ENCODE data around the gene CDK6. TPM values are rescaled to one million over a fixed set of nuclear protein-coding genes. Genes with fewer than 3 reads are reported as not detected.

Gene CDK6
- total and polyA plus RNA-seq, 4 donors, result 3.3 to 35.0 (median 12.0) TPM

DNA sequence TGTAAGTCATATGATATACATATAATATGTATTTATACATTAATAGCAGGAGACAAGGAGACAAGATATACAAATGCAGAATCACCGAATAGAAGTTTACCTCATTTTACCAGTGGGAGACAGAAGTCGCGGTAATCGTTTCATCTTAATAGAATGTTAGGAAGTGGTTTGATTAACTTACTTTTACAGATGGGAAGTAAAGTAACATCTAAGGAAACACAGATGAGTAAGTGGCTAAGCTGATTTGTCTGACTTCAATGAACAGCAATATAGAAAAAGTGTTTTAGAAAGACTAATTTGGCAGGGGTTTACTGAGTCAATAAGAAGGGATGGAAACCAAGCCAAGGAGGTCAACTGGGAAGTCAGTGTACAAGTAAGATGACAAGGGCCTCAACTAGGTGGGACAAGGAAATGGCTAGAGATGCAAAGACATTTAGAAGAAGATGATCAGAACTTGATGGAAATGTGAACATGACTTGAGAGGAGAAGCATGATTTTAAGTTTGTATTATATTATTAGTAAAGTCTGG lies 210.0 kb downstream of the CDK6 start:
- no peaks in the 10 kb centered on the region for H3K9me3 ChIP-seq (ENCODE audit: control insufficient read depth in 4 of 4, low read length in 3 of 4)
- no peak overlapping the region for H3K9ac ChIP-seq (ENCODE audit: low read depth in 1 of 2, low read length in 2 of 2)
- no peak for DNase-seq (ENCODE audit: low spot score)
- no peak overlapping the region for H3K4me3 ChIP-seq (ENCODE audit: low read depth in 1 of 3, low read length in 3 of 3)
- peaks cover 0 to 2% (median 0%) of the 10 kb centered on the region in 4 donors for H3K36me3 ChIP-seq (ENCODE audit: control insufficient read depth in 4 of 4, insufficient read depth in 3 of 4, low read depth in 1 of 4, low read length in 3 of 4)
- H3K4me1 ChIP-seq (ENCODE audit: control insufficient read depth in 4 of 4, insufficient read depth in 4 of 4, low read length in 3 of 4), result peaks cover 0 to under 1% (median 0%) of the 10 kb centered on the region in 4 donors
- WGBS, result 89% methylated on average over 4 of the region's 4 CpGs
- H3K27me3 ChIP-seq (ENCODE audit: control insufficient read depth in 4 of 4, insufficient read depth in 4 of 4, low read length in 3 of 4), result no peaks in the 10 kb centered on the region
- no peak overlapping the region for H3K27ac ChIP-seq (ENCODE audit: low read depth in 1 of 2, low read length in 2 of 2)
- TF ChIP-seq, protein P1, sequence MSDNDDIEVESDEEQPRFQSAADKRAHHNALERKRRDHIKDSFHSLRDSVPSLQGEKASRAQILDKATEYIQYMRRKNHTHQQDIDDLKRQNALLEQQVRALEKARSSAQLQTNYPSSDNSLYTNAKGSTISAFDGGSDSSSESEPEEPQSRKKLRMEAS (IDR thresholded peaks at IDR 0.05), result no peak
- TF ChIP-seq, protein P2, sequence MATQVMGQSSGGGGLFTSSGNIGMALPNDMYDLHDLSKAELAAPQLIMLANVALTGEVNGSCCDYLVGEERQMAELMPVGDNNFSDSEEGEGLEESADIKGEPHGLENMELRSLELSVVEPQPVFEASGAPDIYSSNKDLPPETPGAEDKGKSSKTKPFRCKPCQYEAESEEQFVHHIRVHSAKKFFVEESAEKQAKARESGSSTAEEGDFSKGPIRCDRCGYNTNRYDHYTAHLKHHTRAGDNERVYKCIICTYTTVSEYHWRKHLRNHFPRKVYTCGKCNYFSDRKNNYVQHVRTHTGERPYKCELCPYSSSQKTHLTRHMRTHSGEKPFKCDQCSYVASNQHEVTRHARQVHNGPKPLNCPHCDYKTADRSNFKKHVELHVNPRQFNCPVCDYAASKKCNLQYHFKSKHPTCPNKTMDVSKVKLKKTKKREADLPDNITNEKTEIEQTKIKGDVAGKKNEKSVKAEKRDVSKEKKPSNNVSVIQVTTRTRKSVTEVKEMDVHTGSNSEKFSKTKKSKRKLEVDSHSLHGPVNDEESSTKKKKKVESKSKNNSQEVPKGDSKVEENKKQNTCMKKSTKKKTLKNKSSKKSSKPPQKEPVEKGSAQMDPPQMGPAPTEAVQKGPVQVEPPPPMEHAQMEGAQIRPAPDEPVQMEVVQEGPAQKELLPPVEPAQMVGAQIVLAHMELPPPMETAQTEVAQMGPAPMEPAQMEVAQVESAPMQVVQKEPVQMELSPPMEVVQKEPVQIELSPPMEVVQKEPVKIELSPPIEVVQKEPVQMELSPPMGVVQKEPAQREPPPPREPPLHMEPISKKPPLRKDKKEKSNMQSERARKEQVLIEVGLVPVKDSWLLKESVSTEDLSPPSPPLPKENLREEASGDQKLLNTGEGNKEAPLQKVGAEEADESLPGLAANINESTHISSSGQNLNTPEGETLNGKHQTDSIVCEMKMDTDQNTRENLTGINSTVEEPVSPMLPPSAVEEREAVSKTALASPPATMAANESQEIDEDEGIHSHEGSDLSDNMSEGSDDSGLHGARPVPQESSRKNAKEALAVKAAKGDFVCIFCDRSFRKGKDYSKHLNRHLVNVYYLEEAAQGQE (IDR thresholded peaks at IDR 0.05), result no peak
- TF ChIP-seq NR2F2 (IDR thresholded peaks at IDR 0.05) (no peak), YY1 (IDR thresholded peaks at IDR 0.05) (no peak), FOXA1 (IDR thresholded peaks at IDR 0.05) (no peak)

DNA sequence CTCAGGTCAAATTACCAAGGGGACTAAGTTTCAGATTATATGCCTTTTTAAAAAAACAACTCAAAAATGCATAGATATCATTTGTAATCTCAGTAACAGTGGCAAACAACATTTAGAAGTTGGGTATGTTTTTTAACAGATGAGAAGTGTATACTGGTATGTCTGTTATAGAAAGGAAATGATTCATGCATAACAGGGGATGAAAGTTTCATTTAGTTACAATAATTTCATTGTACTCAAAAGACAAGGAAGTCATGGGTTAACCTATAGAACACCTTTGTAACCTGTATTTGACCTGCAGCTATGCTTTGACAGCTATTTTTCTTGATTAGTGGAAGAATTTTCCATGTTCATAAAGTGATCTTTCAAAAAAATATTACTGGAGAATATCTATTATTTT lies 210.8 kb downstream of the CDK6 start:
- DNase-seq (ENCODE audit: low spot score), result no peak
- Histone ChIP-seq H3K9ac (ENCODE audit: low read depth in 1 of 2, low read length in 2 of 2) (no peak overlapping the region), H3K4me3 (ENCODE audit: low read depth in 1 of 3, low read length in 3 of 3) (no peak overlapping the region), H3K27me3 (ENCODE audit: control insufficient read depth in 4 of 4, insufficient read depth in 4 of 4, low read length in 3 of 4) (no peaks in the 10 kb centered on the region), H3K36me3 (ENCODE audit: control insufficient read depth in 4 of 4, insufficient read depth in 3 of 4, low read depth in 1 of 4, low read length in 3 of 4) (peaks cover 0 to 2% (median 0%) of the 10 kb centered on the region in 4 donors), H3K9me3 (ENCODE audit: control insufficient read depth in 4 of 4, low read length in 3 of 4) (no peaks in the 10 kb centered on the region), H3K27ac (ENCODE audit: low read depth in 1 of 2, low read length in 2 of 2) (no peak overlapping the region), H3K4me1 (ENCODE audit: control insufficient read depth in 4 of 4, insufficient read depth in 4 of 4, low read length in 3 of 4) (peaks cover 0 to 4% (median 0%) of the 10 kb centered on the region in 4 donors)
- TF ChIP-seq NR2F2 (IDR thresholded peaks at IDR 0.05), result no peak
- TF ChIP-seq YY1 (IDR thresholded peaks at IDR 0.05), result no peak
- no peak for TF ChIP-seq GABPA (IDR thresholded peaks at IDR 0.05 in 1 of 2, conservative IDR thresholded peaks at IDR 0.05 in 1 of 2)
- TF ChIP-seq, protein P3, sequence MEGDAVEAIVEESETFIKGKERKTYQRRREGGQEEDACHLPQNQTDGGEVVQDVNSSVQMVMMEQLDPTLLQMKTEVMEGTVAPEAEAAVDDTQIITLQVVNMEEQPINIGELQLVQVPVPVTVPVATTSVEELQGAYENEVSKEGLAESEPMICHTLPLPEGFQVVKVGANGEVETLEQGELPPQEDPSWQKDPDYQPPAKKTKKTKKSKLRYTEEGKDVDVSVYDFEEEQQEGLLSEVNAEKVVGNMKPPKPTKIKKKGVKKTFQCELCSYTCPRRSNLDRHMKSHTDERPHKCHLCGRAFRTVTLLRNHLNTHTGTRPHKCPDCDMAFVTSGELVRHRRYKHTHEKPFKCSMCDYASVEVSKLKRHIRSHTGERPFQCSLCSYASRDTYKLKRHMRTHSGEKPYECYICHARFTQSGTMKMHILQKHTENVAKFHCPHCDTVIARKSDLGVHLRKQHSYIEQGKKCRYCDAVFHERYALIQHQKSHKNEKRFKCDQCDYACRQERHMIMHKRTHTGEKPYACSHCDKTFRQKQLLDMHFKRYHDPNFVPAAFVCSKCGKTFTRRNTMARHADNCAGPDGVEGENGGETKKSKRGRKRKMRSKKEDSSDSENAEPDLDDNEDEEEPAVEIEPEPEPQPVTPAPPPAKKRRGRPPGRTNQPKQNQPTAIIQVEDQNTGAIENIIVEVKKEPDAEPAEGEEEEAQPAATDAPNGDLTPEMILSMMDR (IDR thresholded peaks at IDR 0.05; ENCODE audit: low read depth, low read length, missing input control), result no peak
- TF ChIP-seq, protein P1 (IDR thresholded peaks at IDR 0.05), result no peak
- TF ChIP-seq HNF4A (conservative IDR thresholded peaks at IDR 0.05), result no peak
- TF ChIP-seq HNF4G (IDR thresholded peaks at IDR 0.05), result no peak
- no peak for TF ChIP-seq TAF1 (conservative IDR thresholded peaks at IDR 0.05)
- TF ChIP-seq FOXA1 (IDR thresholded peaks at IDR 0.05), result no peak
- TF ChIP-seq, protein P4, sequence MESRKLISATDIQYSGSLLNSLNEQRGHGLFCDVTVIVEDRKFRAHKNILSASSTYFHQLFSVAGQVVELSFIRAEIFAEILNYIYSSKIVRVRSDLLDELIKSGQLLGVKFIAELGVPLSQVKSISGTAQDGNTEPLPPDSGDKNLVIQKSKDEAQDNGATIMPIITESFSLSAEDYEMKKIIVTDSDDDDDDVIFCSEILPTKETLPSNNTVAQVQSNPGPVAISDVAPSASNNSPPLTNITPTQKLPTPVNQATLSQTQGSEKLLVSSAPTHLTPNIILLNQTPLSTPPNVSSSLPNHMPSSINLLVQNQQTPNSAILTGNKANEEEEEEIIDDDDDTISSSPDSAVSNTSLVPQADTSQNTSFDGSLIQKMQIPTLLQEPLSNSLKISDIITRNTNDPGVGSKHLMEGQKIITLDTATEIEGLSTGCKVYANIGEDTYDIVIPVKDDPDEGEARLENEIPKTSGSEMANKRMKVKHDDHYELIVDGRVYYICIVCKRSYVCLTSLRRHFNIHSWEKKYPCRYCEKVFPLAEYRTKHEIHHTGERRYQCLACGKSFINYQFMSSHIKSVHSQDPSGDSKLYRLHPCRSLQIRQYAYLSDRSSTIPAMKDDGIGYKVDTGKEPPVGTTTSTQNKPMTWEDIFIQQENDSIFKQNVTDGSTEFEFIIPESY (IDR thresholded peaks at IDR 0.05), result no peak

Data from liver (tissue), 9 donors.